HL-60/S4 (cell line): ENCODE data around the gene MYO15B.

Experiments
- in situ Hi-C: fragments of 300-500 bp; cut with MboI; formaldehyde crosslinking; loops from 2 replicates; pipeline ENCODE4 v1.14.3; 2022; ENCODE audit warnings: low sequenced_read_pairs

Gene MYO15B

GRCh38 chr17:75587675-75588595 is at the start of gene MYO15B:
Gene MYO15B (plus strand): TSS chr17:75587800. CDS start chr17:75588058, 258 bp downstream.
- in situ Hi-C loops: no loop called here

- in situ Hi-C loops: no loop called here
These were observed 47.5 kb upstream of the MYO15B start for GRCh38 chr17:75539967-75540729.

GRCh38 chr17:75540923-75541503 is 46.6 kb upstream of the MYO15B start:
- in situ Hi-C loops: no loop called here

GRCh38 chr17:75542229-75542628 is 45.4 kb upstream of the MYO15B start:
- in situ Hi-C loops: no loop called here

- in situ Hi-C loops: no loop called here
These were observed 44.8 kb upstream of the MYO15B start for GRCh38 chr17:75542728-75543336.

GRCh38 chr17:75544250-75544649 is 43.4 kb upstream of the MYO15B start:
- in situ Hi-C loops: no loop called here

GRCh38 chr17:75546181-75546580 is 41.4 kb upstream of the MYO15B start:
- in situ Hi-C loops: no loop called here

GRCh38 chr17:75547091-75547490 is 40.5 kb upstream of the MYO15B start:
- in situ Hi-C loops: no loop called here

- in situ Hi-C loops: no loop called here
These were observed 38.8 kb upstream of the MYO15B start for GRCh38 chr17:75548813-75549212.

GRCh38 chr17:75549246-75550138 is 38.1 kb upstream of the MYO15B start:
- in situ Hi-C loops: no loop called here

- in situ Hi-C loops: no loop called here
These were observed 37.5 kb upstream of the MYO15B start for GRCh38 chr17:75550139-75550465.

- in situ Hi-C loops: no loop called here
These were observed 36.3 kb upstream of the MYO15B start for GRCh38 chr17:75551266-75551665.

- in situ Hi-C loops: no loop called here
These were observed 34.9 kb upstream of the MYO15B start for GRCh38 chr17:75552425-75553294.

GRCh38 chr17:75553295-75554110 is 34.1 kb upstream of the MYO15B start:
- in situ Hi-C loops: no loop called here

- in situ Hi-C loops: no loop called here
These were observed 31.9 kb upstream of the MYO15B start for GRCh38 chr17:75555679-75556153.

GRCh38 chr17:75557075-75557851 is 30.3 kb upstream of the MYO15B start:
- in situ Hi-C loops: no loop called here

- in situ Hi-C loops: no loop called here
These were observed 29.5 kb upstream of the MYO15B start for GRCh38 chr17:75557852-75558665.
